Measurements from ENCODE around the gene ARSG. TPM values are rescaled to one million over a fixed set of nuclear protein-coding genes. Genes with fewer than 3 reads are reported as not detected.

The ARSG gene
- total and polyA plus RNA-seq, 2 of the 13 experiments (the other 11 are each of a cell fraction or from before 2014, with no cell fraction given): 3.7 to 15.2 TPM

GRCh38 chr17:68294617-68295016 lies 3.3 kb downstream of the ARSG start (continued):
- no peak for TF ChIP-seq ZNF362 (CRISPR knock-in tag; IDR thresholded peaks at IDR 0.05; ENCODE audit: borderline replicate concordance)
- TF ChIP-seq GMEB2 (CRISPR knock-in tag; IDR thresholded peaks at IDR 0.05; ENCODE audit: low read depth): no peak
- TF ChIP-seq BCL3 (CRISPR knock-in tag; IDR thresholded peaks at IDR 0.05): no peak
- TF ChIP-seq SMYD3 (CRISPR knock-in tag; IDR thresholded peaks at IDR 0.05): no peak
- TF ChIP-seq MAFF (IDR thresholded peaks at IDR 0.05; ENCODE audit: low read depth, low read length): no peak
- TF ChIP-seq ZBTB3 (CRISPR knock-in tag; IDR thresholded peaks at IDR 0.05; ENCODE audit: borderline replicate concordance, low read depth): no peak
- no peak for TF ChIP-seq ZNF800 (CRISPR knock-in tag; IDR thresholded peaks at IDR 0.05)
